DLD1 (cell line): Measurements from ENCODE around the gene WDR4.
"Not testable (repeated sequence)": the region's sequence is repeated elsewhere in the genome, so short reads cannot be mapped to it uniquely, and the experiment has no call there.

Source experiments
- in situ Hi-C: cut with HindIII; loops from 2 replicates; pipeline ENCODE4 v1.10.0; 2017; ENCODE audit warnings: low sequenced_read_pairs

The WDR4 gene

DNA sequence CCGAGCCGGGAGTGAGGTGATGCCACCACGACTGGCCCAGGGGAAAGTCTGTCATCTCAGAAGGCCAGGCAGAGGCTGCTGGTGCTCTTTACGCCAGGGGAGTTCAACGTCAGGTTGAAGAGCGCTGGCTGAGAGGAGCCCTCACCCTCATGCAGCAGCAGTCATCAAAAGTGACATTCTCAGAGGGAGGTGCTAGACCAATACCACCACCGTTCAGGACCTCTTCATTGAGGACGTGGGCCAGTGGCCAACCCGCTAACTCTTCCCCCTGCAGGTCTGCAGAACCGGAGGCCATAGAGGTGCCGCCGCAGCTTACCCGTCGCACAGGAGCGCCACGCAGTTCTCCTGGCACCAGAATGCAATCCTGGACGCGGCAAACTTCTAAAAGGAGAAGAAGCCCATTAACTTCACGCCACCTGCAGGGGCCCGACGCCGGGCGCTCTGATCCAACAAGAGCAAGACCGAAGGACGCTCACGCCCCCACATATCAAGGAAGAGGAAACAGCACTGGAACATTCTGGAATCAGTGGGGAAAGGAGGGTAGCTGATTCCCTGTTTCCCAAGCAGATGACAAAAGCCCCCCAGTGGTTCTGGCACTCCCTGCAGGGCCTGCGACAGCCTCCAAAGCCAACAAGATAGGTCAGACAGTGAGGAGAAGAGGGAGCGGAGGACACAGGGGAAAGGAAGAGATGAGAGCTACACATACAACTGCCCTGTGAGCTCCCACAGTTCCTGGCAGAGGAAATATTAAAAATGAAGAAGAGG lies 24.9 kb downstream of the WDR4 start:
- in situ Hi-C loops = no loop called here

- in situ Hi-C loops = no loop called here
Measured at GRCh38 chr21:42853621-42854020, 25.7 kb downstream of the WDR4 start.

DNA sequence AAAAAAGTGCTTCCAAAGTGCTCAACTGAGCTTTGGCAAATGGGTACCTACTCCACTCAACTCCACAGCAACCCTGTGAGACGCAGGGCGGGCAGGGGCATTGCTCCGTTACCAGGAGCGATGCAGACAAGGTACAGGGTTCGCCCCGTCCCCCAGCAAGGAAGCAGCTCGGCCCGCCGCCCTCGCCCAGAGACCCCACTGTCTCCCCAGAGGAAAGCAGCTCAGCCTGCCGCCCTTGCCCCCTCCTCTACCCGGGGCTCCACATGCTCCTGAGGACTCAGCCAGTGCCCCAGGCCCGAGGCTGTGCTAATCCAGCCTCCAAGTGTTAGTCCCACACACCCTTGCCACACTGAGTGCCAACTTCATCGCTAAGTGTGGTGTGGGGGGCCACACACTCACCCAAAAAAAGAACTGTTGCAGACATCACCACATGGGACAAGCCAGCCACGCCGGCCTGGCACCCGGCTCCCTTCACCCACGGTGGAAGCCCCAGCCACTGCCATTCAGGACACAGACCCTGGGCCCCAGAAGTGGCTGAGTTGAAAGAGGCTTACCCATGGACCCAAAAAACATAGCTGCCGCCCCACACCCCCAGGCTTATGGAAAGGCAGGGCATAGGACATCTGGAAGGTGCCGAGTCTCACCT lies 26.3 kb downstream of the WDR4 start:
- in situ Hi-C loops = no loop called here

GRCh38 chr21:42851812-42852665 lies 27.3 kb downstream of the WDR4 start:
- in situ Hi-C loops = no loop called here

- in situ Hi-C loops = no loop called here
Measured at GRCh38 chr21:42850866-42851391, 28.4 kb downstream of the WDR4 start.

GRCh38 chr21:42850463-42850862 lies 28.9 kb downstream of the WDR4 start:
- in situ Hi-C loops = no loop called here

GRCh38 chr21:42849759-42850412 lies 29.5 kb downstream of the WDR4 start:
- in situ Hi-C loops = no loop called here

DNA sequence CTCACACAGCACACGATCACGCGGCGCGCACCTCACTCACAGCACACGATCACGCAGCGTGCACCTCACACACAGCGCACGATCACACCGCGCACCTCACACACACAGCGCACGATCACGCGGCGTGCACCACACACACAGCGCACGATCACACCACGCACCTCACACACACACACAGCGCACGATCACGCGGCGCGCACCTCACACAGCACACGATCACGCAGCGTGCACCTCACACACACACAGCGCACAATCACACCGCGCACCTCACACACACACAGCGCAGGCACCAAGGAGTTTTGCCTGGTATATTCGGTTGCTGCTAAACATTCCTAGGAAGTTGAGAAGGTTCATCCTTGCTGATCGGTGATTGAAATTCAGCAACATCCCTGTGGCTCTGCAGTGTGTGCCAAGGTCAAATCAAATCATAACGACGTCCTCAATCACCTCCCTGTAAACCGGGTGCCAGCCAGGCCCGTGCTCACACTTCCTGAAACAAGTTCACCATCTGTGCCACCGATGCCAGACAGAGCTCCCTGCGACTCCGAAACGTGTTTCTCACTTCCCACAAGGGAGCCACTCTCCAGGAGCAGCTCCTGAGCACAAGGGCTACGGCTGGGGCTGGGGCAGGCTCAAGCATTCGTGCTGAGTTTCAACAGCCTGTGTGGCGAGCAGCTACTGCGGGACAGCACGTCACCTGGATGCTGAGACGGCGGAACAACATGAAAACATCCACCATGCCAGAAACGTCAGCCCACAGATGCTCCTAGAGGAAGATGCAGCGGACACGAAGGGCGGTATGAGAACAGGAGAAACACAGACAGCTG lies 30.2 kb downstream of the WDR4 start:
- in situ Hi-C loops = no loop called here

GRCh38 chr21:42848144-42848931 lies 31.0 kb downstream of the WDR4 start:
- in situ Hi-C loops = not testable (repeated sequence)

GRCh38 chr21:42847726-42848125 lies 31.6 kb downstream of the WDR4 start:
- in situ Hi-C loops = no loop called here

- in situ Hi-C loops = no loop called here
Measured at GRCh38 chr21:42847051-42847707, 32.2 kb downstream of the WDR4 start.

- in situ Hi-C loops = no loop called here
Measured at GRCh38 chr21:42846221-42846620, 33.1 kb downstream of the WDR4 start.

- in situ Hi-C loops = no loop called here
Measured at GRCh38 chr21:42845296-42845965, 33.9 kb downstream of the WDR4 start.

- in situ Hi-C loops = no loop called here
Measured at GRCh38 chr21:42844411-42845113, 34.8 kb downstream of the WDR4 start.

GRCh38 chr21:42843056-42843455 lies 36.3 kb downstream of the WDR4 start:
- in situ Hi-C loops = no loop called here

DNA sequence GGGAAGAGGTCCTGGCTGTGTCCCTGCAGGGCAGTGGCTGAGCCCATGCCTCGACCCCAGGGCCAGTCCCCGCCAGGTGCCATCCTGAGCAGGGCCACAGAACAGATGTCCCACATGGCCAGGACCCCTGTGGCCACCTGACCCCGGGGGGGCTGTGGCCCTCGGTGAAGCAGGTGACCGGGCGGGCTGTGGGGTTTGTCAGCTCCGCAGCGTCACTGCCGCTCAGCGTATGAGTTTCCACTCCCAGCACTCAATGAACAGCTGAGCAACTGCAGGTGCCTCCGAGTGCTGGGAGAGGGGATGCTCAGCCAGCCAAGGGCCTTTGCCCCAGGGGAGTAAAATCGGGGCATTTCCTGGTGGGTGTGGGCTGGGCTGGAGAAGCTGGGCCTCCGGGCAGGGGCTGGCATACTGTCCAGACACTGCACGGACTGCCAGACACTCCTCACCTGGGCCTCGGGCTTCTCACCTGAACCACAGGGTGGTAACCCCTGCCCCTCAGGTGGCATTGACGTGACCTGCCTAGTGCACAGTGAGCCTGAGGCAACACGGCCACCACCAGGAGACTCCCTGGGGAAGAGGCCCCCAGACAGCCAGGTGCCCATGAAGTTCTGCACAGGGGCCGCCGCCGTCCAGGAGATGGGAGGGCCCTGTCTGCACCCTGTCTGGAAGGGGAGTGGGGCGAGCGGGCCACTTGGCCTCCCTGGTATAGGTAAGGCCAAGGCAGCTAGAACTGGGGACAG lies 37.3 kb downstream of the WDR4 start:
- in situ Hi-C loops = not testable (repeated sequence)
